Transverse colon (tissue), 3 donors: ENCODE results near the gene GRIN3B.

Experiments used
- EP300 ChIP-seq: sonication (generic); formaldehyde crosslinking; IDR thresholded peaks from one replicate; pipeline ENCODE4 v1.6.1; 2017; ENCODE audit warnings: antibody characterized with exemption, low read depth
- POLR2A ChIP-seq: fragments of 450-650 bp; IDR thresholded peaks from one replicate; pipeline ENCODE4 v1.6.1; 2016; ENCODE audit warnings: antibody characterized with exemption, mild to moderate bottlenecking, moderate library complexity
- TF ChIP-seq, protein P1 (sequence below), 5 experiments: fragments of 200-600 bp in 3 of 5; fragments of 450-650 bp in 2 of 5; sonication (generic) in 3 of 5; IDR thresholded peaks; 1 replicate in 2 of 5; 2 replicates in 3 of 5; pipeline ENCODE4 v1.5.1; 2016 to 2017; ENCODE audit warnings: antibody characterized with exemption in 5 of 5, inconsistent platforms in 3 of 5, mild to moderate bottlenecking in 2 of 5, moderate library complexity in 1 of 5

GRCh38 chr19:1049106-1049505, 48.9 kb downstream of the GRIN3B start:
- TF ChIP-seq, protein P1, sequence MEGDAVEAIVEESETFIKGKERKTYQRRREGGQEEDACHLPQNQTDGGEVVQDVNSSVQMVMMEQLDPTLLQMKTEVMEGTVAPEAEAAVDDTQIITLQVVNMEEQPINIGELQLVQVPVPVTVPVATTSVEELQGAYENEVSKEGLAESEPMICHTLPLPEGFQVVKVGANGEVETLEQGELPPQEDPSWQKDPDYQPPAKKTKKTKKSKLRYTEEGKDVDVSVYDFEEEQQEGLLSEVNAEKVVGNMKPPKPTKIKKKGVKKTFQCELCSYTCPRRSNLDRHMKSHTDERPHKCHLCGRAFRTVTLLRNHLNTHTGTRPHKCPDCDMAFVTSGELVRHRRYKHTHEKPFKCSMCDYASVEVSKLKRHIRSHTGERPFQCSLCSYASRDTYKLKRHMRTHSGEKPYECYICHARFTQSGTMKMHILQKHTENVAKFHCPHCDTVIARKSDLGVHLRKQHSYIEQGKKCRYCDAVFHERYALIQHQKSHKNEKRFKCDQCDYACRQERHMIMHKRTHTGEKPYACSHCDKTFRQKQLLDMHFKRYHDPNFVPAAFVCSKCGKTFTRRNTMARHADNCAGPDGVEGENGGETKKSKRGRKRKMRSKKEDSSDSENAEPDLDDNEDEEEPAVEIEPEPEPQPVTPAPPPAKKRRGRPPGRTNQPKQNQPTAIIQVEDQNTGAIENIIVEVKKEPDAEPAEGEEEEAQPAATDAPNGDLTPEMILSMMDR (IDR thresholded peaks at IDR 0.05) = no peak
- TF ChIP-seq POLR2A (no peak), EP300 (no peak)
